NCI-H2029 treated with DMSO at 0.1 percent for 48 hours (cell line): ENCODE measurements around the gene NOTUM.
"Not testable (repeated sequence)": the region's sequence is repeated elsewhere in the genome, so short reads cannot be mapped to it uniquely, and the experiment has no call there.

Experiments used
- DNase-seq: peaks from one replicate; lab custom pipeline; 2025; lab: John Stamatoyannopoulos, UW

The NOTUM gene

DNA sequence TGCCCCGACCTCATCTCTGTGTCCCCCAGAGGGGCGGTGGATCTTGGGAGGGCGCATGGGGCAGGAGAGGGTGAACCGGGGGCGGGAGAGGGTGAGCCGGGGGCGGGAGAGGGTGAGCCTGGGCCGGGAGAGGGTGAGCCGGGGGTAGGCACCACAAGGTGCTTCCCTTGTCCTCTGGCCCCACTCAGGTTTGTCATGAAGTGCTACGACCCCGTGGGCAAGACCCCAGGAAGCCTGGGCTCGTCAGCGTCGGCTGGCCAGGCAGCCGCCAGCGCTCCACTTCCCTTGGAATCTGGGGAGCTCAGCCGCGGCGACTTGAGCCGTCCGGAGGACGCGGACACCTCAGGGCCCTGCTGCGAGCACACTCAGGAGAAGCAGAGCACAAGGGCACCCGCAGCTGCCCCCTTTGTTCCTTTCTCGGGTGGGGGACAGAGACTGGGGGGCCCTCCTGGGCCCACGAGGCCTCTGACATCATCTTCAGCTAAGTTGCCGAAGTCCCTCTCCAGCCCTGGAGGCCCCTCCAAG lies 35.3 kb upstream of the NOTUM start:
- no peak for DNase-seq

DNA sequence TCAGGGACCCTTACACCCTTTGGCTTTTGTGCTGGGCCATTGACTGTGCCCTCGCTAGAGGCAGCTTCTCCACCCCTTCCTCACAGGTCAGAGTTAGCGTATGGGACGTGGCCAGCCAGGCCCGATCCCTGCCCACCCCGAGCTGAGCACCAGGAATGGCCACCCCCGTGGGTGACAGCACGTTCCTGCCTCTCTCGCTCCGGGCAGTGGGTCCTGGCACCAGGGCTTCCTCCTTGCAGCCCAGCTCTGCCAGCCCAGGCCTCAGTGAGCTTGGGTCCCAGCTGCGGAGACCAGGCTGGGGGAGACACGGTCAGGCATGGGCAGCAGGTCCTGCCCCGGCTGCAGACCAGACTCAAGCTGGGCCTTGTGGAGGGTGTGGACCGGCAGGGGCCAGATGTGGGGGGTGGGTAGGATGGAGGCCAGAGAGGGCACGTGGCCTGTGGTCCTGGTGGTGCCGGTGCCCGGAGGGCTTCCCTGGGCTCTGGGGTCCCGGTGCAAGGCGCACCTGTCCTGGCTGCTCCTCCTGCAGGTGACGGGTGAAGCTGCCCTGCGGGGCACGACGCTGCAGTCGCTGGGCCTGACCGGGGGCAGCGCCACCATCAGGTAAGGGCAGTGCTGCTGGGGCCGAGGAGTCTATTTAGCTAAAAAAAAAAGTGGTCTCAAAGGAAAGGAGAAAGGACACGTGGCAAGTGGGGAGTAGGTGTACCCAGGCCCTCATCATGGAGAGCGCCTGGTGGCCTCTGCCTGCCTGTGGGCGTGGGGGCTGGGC lies 34.7 kb upstream of the NOTUM start:
- DNase-seq: no peak

DNA sequence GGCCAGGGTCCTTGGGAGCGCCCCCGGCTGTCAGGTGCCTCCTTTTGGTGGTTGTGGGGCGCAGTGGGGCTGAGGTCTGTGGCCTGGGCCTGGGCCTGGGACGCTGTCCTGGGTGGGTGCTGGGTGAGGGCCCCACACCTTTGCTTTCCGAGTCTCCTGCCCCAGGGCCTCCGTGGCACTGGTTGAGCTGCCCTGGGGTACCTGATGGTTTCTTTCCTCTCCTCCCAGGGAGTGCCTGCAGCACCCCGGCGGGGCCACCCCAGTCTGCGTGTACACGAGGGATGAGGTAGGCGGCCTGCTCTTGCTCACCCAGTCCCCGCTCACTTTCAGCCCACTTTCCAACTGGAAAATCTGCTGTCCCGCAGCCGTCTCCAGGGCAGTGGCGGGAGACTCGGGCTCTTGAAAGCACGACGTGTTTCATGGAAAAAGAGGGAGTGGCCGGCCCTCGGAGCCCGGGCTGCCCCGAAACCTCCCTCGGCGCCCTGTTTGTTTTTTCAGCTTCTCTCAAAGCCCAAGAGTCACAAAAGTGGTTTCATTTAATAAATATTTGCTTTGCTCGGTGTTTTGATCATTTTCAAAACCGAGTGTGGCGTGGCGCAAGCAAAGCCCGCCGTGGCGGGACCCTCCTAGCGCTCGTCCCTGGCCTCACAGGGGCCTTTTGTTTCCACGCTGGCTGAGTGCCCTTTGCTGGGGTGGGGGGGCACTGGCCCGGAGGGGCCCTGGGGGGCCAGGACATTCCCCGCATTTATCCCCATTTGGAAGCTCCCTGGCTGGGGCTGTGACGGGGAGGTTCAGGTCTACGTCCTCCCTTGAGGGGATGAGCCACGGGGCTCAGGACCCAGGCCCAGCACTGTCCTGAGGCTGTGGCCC lies 33.8 kb upstream of the NOTUM start:
- no peak for DNase-seq

DNA sequence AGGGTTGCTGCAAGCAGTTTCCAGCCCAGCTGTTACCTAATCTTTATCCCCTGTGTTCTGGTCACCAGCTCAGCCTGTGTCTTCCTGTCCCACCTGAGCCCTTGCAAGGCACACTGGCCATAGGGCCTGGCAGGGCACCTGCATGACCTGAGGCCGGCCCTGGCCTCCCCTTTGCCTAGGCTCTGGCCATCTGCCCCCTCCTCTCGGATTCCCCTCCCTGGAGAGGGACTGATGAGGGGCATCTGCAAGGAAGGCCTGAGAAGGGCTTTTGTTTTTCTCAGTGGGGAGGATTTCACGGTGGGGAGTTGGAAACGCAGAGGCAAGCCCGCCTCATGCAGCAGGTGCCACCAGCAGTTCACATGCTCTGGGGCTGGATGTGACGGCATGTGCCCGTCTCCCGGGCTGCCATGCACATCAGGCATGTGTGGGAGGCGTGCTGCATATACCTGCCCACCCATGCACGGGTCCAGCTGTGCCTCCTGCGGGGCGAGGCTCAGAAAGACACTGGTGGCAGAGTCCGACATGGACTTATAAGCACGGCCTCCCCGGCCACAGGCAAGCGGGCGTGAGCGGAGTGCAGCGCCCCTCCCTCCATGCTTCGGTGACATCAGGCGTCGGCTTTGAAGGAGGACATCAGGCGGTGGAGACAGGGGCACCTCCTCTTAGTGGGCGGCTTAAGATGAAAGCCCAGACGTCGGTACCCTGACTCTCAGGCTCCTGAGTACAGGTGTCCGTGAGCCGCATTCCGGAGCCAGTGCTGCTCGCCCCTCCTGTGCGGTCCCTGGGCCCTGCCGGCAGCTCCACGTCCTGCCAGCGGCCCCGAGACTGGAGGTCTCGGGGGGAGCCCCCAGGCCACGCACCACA lies 33.0 kb upstream of the NOTUM start:
- no peak for DNase-seq

DNA sequence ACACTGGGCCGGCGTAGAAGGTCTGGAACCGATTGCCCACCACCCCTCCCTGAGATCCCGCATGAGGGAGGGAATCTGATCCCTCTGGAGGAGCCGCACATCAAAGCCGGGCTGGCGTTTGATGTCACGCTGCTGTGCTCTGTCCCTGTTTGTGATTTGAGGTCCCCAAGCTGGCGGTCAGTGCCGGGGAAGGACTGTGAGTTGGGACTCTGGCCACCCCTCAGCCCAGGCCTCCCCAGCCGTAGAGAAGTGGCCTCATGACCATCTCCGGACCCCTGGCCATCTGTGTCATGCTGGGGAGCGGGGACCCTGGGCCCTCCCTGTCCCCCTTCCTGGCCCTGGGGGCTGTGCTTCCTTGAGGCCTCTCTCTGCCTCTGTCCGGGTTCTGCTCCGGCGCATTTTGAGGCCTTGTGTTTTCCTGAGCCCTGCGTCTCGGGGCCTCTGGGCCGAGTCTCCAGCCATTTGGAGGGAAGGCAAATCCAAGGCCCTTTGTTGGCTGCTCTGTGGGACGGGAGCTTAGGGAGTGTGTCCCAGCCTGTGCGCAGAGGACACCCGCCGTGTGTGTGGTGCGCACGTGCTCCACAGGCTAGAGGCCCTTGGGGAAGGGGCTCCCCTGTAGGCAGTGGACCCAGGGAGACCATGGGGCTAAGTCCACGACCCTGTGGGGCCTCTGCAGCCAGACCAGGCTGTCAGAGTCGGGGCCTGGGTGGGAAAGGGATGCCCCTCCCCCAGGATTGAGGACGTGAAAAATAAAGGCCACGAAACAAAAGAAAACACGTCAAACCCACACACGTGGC lies 31.5 kb upstream of the NOTUM start:
- DNase-seq: no peak

DNA sequence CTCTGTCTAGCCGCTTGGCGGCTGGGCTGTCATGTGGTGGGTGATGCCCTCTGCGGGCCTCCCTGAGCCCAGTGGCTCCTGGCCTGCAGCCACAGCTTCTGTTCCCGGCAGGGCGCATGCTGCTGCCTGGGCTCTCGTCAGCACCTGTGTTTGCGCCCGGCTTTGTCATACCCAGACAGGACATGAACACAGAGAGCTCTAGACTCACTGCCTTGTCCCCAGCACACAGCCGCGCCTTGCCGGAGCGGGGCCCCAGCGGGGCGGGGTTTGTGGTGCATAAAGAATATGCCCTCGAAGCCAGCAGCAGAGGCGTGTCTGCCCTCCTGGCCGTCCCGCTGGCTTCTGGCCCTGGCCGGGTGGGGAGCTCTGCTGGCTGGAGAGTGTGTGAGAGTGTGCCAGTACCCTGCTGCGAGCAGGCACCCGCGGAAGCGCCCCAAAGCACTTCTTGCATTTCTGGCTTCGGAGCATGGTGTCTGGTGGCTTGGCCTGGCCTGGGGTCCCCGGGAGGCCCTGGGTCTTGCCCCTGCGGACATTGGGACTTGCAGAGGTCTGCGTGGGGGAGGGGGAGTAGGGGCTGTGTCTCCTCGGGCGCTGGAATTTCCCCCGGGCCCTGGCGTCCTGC lies 30.8 kb upstream of the NOTUM start:
- peak; percentile 76 for DNase-seq

DNA sequence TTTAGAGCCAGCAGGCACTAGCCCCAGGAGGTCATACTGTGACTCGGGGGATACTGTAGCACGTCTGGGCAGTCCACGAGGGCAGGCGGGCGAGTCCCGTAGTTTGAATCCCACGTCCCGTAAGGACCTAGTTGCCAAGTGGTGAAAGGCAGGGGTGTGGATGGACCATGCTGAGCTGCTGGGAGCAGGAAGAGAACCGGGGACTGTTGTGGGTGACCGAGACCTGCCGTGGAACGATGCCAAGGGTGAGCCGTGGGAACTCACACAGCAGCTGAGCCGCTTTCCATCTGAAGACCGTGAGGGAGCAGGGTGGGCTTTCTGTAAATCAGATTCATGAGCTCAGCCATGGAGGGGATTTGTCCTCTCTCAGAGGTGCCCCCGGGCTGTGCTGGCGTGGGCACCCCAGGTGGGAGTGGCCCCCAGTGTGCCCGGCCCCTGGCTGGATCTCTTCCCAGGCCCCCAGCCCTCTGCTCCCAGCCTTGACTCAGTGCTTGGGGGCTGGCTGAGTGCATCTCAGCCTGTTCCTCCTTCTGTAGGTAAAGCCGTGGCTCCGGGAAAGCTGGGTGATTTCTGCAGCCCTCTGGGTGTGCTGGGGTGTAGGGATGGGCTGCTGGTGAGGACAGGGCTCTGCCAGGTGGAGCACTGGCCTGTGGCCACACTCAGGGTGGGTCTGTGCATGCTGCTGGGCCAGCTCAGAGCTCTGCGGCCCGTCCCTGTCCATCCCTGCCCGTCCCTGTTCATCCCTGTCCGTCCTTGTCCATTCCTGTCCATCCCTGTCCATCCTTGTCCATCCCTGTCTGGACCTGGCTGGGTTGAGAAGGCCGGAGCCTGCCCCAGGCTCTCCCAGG lies 30.1 kb upstream of the NOTUM start:
- DNase-seq: no peak

DNA sequence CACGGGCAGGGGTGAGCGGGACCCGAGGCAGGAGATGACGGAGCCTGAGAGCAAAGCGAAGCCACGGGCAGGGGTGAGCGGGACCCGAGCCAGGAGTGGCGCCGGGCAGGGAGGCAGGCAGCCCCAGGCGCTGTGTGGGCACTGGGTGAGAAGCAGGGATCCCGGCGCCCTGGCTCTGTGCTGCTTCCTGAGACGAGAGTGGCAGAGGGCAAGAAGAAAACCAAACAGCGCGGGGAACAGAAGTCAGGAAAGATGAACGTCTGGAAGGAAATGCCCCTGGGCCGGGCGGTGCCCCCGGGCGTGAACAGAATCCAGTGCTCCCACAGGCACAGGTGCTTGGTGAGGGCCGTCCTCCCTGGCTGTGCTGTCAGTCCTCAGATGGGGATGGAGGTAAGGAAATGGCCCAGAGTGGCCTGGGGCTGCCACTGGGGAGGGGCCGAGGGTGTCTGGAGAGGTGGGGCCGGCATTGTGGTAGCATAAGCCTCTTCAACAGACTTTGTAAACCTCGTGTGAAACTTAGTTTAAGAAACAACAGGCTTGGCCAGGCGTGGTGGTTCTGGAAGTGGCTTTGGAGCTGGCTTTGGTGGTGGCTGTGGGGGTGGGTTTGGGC lies 26.3 kb upstream of the NOTUM start:
- DNase-seq: no peak

DNA sequence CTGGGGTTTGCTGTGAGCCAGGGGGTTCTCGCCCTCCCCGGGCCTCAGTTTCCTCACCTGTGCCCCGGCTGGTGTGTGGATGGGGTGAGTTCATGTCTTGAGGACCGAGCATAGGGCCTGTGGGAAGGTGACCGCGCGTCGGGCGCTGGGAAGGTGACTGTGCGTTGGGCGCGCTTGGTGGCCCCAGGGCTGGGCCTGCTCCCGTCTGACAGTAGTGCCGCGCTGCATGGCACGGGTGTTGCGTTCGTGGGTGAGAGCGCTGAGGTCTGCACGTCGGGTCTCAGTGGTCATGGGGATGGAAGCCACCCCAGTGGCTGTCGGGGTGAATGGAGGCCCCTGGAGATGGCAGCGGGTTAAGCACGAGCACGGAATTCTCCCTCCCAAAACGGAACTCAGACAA lies 25.6 kb upstream of the NOTUM start:
- DNase-seq: no peak

DNA sequence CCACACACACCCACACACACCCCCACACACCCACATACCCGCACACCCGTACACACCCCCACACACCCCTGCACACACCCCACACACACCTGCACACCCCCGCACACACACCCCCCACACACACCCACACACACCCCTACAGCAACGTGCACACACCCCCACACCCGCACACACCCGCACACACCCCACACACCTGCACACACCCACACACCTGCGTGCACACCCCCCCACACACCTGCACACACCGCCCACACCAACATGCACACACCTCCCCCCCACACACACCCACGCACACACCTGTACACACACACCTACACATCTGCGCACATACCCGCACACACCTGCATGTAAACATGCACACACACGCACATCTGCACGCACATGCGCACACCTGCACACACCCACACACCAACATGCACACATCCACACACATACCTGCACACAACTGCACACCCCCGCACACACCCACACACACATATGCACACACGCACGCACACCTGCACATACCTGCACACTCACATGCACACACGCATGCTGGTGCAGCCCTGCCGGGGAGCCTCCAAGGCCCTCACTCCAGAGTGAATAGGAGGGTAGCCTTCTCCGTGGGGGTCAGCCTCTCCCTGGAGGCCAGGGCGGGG lies 23.9 kb upstream of the NOTUM start:
- DNase-seq: no peak

DNA sequence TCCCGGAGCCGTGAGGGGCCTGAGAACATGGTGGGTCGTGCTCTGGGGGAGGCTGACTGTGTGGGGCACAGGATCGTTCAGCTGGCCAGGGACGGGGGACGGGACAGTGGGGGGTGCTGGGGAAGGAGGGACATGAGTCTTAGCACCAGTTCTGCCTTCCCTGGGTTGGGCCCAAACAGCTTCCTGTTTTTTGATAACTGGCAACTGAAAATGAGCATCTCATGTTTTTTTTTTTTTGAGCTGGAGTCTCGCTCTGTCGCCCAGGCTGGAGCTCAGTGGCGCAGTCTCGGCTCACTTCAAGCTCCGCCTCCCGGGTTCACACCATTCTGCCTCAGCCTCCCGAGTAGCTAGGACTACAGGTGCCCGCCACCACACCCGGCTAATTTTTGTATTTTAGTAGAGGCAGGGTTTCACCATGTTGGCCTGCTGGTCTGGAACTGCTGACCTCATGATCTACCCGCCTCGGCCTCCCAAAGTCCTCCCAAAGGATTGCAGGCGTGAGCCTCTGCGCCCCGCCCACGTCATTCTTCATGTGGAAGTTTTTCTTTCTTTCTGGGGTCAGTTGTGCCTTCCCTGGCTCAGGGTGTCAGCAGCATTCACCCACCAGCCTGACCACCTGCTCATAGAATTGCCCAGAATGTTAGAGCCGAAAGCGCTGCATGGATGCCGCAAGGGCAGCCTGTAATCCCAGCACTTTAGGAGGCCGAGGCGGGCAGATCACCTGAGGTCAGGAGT lies 22.8 kb upstream of the NOTUM start:
- DNase-seq: no peak

DNA sequence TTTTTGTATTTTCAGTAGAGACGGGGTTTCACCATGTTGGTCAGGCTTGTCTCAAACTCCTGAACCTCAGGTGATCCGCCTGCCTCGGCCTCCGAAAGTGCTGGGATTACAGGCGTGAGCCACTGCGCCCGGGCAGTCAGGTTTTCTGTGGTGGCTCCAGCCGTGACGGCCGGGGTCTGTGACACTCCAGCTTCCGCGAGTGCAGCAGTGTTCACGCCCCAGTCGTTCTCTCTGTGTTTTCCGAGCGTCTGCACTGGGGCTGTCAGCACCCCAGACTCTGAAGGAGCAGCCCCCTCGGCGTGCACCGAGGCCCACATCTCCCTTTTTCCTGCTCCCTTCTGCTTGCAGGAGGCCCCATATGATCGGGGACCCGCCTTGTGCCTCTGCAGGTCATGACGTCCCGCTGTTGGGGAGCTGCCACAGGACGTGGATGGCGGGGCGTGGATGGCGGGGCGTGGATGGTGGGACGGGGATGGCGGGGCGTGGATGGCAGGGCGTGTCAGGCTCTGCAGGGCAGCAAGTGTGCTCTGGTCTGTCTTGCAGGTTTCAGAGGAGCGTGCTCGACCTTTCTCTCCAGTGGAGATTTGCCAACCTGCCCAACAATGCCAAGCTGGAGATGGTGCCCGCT lies 22.1 kb upstream of the NOTUM start:
- DNase-seq: no peak

DNA sequence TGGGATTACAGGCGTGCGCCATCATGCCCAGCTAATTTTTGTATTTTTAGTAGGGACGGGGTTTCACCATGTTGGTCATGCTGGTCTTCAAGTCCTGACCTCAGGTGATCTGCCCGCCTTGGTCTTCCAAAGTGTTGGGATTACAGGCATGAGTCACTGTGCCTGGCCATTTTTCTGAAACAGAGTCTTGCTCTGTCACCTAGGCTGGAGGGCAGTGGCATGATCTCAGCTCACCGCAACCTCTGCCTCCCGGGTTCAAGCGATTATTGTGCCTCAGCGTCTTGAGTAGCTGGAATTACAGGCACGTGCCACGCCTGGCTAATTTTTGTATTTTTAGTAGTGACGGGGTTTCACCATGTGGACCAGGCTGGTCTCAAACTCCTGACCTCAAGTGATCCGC lies 20.5 kb upstream of the NOTUM start:
- not testable (repeated sequence) for DNase-seq

DNA sequence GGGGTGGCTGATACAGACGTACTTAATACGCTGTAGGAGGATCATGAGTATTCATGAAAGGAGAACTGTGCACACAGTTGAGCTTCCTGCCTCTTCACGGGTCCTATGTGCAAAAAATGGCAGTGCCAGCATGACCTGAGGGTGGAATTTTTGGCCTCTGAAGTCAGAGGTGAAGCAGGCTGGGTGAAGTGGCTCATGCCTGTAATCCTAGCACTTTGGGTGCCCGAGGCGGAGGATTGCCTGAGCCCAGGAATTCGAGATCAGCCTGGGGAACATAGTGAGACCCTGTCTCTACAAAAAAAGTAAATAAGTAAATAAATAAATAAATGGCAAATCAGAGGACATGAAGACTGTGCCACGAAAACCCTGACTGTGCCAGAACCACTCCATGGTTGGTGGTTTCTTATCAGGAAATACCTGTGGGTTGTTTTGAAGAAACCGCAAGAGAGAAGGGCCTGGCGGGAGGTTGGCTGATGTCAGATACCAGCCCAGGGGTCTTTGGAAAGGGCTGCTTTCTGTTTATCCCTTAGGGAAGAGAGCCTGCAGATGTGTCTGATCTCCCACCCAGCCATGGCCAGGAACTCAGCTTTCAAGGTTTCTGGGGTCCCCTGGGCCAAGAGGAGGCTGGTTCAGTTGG lies 19.8 kb upstream of the NOTUM start:
- no peak for DNase-seq

DNA sequence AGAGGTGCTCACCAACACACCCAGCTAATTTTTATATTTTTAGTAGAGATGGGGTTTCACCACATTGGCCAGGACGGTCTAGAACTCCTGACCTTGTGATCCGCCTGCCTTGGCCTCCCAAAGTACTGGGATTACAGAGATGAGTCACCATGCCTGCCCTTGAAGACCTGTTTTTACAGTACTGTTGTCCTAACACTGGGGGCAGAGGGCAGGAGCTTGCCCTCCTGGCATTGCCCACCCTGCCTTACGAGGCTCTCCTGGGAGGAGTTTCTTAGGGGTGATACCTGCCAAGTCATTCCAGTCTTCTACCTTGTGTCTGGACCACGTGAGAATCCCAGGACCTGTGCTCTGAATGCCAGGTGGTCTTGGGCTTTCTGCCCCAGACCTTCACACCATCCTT lies 19.1 kb upstream of the NOTUM start:
- no peak for DNase-seq

DNA sequence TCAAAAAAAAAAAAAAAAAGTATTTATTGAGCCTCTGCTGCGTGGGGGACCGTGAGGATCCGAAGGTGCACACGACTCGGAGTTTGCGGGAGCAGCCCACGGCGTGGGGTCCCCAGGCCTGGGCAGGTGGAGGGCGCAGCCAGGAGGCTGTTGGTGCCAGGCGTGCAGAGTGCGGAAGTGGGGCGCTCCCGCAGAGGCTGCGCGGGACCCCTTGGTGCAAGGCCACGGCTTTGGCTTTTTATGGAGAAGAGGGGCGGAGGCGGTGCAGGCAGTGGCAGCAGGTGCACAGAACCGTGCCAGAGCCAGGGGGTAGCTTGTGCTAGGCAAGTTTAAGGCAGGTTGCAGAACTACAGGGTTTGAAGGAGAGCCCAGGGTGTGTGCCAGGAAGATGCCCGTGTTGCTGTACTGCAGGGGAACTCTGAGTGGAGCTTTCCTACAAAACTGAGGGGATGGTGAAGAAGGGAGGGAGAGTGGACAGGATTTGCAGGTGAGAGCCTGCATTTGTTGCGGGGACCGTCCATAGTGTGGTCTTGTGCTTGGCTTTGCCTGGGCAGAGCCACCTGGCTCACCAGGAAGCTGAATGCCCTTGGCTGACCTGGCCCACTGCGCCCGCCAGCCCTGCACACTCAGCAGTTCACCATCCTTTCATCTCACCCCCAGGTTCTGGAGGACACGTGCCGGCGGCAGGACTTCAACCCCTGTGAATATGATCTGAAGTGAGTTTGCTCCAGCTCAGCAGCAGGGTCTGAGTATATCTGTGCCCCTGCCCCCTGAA lies 17.7 kb upstream of the NOTUM start:
- no peak for DNase-seq
